Trophoblast cell (in vitro differentiated cells and primary cell): ENCODE results near the gene NDUFS4.

Experiments used
- DNase-seq, 2 donors: peaks; one replicate each; pipeline ENCODE4 v3.0.0-alpha.2; 2016
- H2AFZ ChIP-seq: 2 replicates; pipeline ENCODE4 v1.6.1; 2013; ENCODE audit warnings: low read length, moderate library complexity, mild to moderate bottlenecking; ENCODE audit not compliant: insufficient read depth, poor library complexity
- H2AK5ac ChIP-seq: 2 replicates; pipeline ENCODE4 v1.6.1; 2013; ENCODE audit warnings: mild to moderate bottlenecking, low read length
- H2BK120ac ChIP-seq: 2 replicates; pipeline ENCODE4 v1.6.1; 2013; ENCODE audit warnings: low read length, mild to moderate bottlenecking, moderate library complexity; ENCODE audit not compliant: insufficient read depth, poor library complexity
- H2BK12ac ChIP-seq: 2 replicates; pipeline ENCODE4 v1.6.1; 2013; ENCODE audit warnings: mild to moderate bottlenecking, low read length, moderate library complexity
- H2BK5ac ChIP-seq: 2 replicates; pipeline ENCODE4 v1.6.1; 2013; ENCODE audit warnings: low read length, low read depth, moderate library complexity, mild to moderate bottlenecking; ENCODE audit not compliant: poor library complexity
- H3K14ac ChIP-seq: 2 replicates; pipeline ENCODE4 v1.6.1; 2013; ENCODE audit warnings: mild to moderate bottlenecking, low read length
- H3K18ac ChIP-seq: 2 replicates; pipeline ENCODE4 v1.6.1; 2013; ENCODE audit warnings: mild to moderate bottlenecking, low read length
- H3K23ac ChIP-seq: 2 replicates; pipeline ENCODE4 v1.6.1; 2013; ENCODE audit warnings: low read length
- H3K27ac ChIP-seq: 2 replicates; pipeline ENCODE4 v1.5.1; 2013; ENCODE audit warnings: low read depth, mild to moderate bottlenecking, inconsistent platforms, low read length, moderate library complexity
- H3K27me3 ChIP-seq: 2 replicates; pipeline ENCODE4 v1.6.1; 2013; ENCODE audit warnings: inconsistent platforms, mild to moderate bottlenecking, low read length, moderate library complexity; ENCODE audit not compliant: insufficient read depth
- H3K36me3 ChIP-seq, 2 experiments: 1 replicate in 1 of 2; 2 replicates in 1 of 2; pipeline ENCODE4 v1.6.1; 2013; ENCODE audit warnings: low read length in 2 of 2, mild to moderate bottlenecking in 2 of 2, moderate library complexity in 1 of 2; ENCODE audit not compliant: insufficient read depth in 2 of 2, control insufficient read depth in 1 of 2
- H3K4ac ChIP-seq: 2 replicates; pipeline ENCODE4 v1.6.1; 2013; ENCODE audit warnings: low read depth, mild to moderate bottlenecking, low read length, moderate library complexity
- H3K4me1 ChIP-seq, 2 experiments: 1 replicate in 1 of 2; 2 replicates in 1 of 2; pipeline ENCODE4 v1.6.1; 2013; ENCODE audit warnings: low read length in 2 of 2, mild to moderate bottlenecking in 2 of 2, moderate library complexity in 1 of 2; ENCODE audit not compliant: insufficient read depth in 2 of 2, control insufficient read depth in 1 of 2
- H3K4me2 ChIP-seq: 2 replicates; pipeline ENCODE4 v1.6.1; 2013; ENCODE audit warnings: inconsistent platforms, mild to moderate bottlenecking, low read length, moderate library complexity
- H3K4me3 ChIP-seq: 2 replicates; pipeline ENCODE4 v1.5.1; 2013; ENCODE audit warnings: mild to moderate bottlenecking, low read depth, low read length, inconsistent platforms
- H3K79me1 ChIP-seq: one replicate; pipeline ENCODE4 v1.6.1; 2013; ENCODE audit warnings: low read length
- H3K79me2 ChIP-seq: 2 replicates; pipeline ENCODE4 v1.6.1; 2013; ENCODE audit warnings: low read length, mild to moderate bottlenecking; ENCODE audit not compliant: control insufficient read depth, insufficient read depth, poor library complexity
- H3K9ac ChIP-seq: 2 replicates; pipeline ENCODE4 v1.6.1; 2013; ENCODE audit warnings: mild to moderate bottlenecking, low read length
- H3K9me3 ChIP-seq: 2 replicates; pipeline ENCODE4 v1.6.1; 2013; ENCODE audit warnings: low read depth, mild to moderate bottlenecking, control low read depth, inconsistent platforms, low read length; ENCODE audit not compliant: insufficient read depth
- H4K12ac ChIP-seq: 2 replicates; pipeline ENCODE4 v1.6.1; 2013; ENCODE audit warnings: low read depth, mild to moderate bottlenecking, low read length, moderate library complexity
- H4K8ac ChIP-seq: 2 replicates; pipeline ENCODE4 v1.6.1; 2013; ENCODE audit warnings: low read depth, mild to moderate bottlenecking, low read length, moderate library complexity
- H4K91ac ChIP-seq: one replicate; pipeline ENCODE4 v1.6.1; 2013; ENCODE audit warnings: low read depth, mild to moderate bottlenecking, low read length, moderate library complexity
- WGBS: extraction: QIAGEN DNeasy Blood & Tissue Kit; methylation state at CpG from one replicate; pipeline ENCODE4 v1.1.7; 2013; ENCODE audit warnings: missing lambda C conversion rate; ENCODE audit not compliant: insufficient read length, insufficient coverage; ENCODE audit errors: extremely low coverage; 5-methylcytosine and 5-hydroxymethylcytosine counted together

NDUFS4 gene

DNA sequence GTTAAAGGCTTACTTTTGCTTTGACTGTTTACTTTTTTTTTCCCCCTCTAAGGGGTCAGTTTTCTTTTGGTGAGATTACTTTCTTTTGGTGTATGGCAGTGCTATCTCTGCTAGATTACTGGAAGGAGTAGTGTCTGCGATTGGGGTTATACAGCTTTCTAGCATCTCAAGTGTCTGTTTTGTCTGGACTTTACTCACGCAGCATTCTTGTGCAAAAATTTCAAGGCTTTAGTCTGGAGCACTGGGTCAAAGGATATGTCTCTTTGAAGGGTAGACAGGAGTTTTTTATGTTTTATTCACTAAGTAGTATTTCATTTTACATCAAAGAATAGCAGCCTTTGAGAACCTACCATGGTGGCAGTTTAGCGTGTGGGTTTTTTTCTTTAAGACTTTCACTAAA is 52.6 kb downstream of the NDUFS4 start:
- WGBS: no CpG with 5 or more reads among the region's 3 CpGs
- Histone ChIP-seq H3K27me3 (no peaks in the 10 kb centered on the region), H3K14ac (no peak overlapping the region)

GRCh38 chr5:53613536-53613935 is 53.1 kb downstream of the NDUFS4 start:
- no peaks in the 10 kb centered on the region for H3K27me3 ChIP-seq
- no peak overlapping the region for H2BK120ac ChIP-seq
- H4K12ac ChIP-seq: no peak overlapping the region
- no peak overlapping the region for H3K4me2 ChIP-seq
- no peak overlapping the region for H4K8ac ChIP-seq
- H3K36me3 ChIP-seq: no peaks in the 10 kb centered on the region
- H3K4me3 ChIP-seq: no peak overlapping the region
- H3K23ac ChIP-seq: no peak overlapping the region
- H2AK5ac ChIP-seq: no peak overlapping the region
- H3K9me3 ChIP-seq: no peaks in the 10 kb centered on the region
- no peaks in the 10 kb centered on the region for H3K79me2 ChIP-seq
- no peak overlapping the region for H3K4ac ChIP-seq
- H3K79me1 ChIP-seq: no peaks in the 10 kb centered on the region
- no peak for DNase-seq
- no peak overlapping the region for H2BK12ac ChIP-seq
- no peak overlapping the region for H3K18ac ChIP-seq
- H4K91ac ChIP-seq: no peak overlapping the region
- no peaks in the 10 kb centered on the region for H3K4me1 ChIP-seq
- H3K14ac ChIP-seq: no peak overlapping the region
- H3K27ac ChIP-seq: no peak overlapping the region
- H2AFZ ChIP-seq: no peak overlapping the region
- no peak overlapping the region for H3K9ac ChIP-seq
- H2BK5ac ChIP-seq: no peak overlapping the region

More for the DNA sequence above, 52.6 kb downstream of the NDUFS4 start:
- Histone ChIP-seq H3K18ac (no peak overlapping the region), H3K36me3 (no peaks in the 10 kb centered on the region), H3K9ac (no peak overlapping the region), H3K4ac (no peak overlapping the region), H4K91ac (no peak overlapping the region), H4K12ac (no peak overlapping the region), H3K4me2 (no peak overlapping the region), H3K79me2 (no peaks in the 10 kb centered on the region), H2BK12ac (no peak overlapping the region), H3K27ac (no peak overlapping the region), H3K79me1 (no peaks in the 10 kb centered on the region), H2BK5ac (no peak overlapping the region), H4K8ac (no peak overlapping the region), H2BK120ac (no peak overlapping the region), H3K4me1 (no peaks in the 10 kb centered on the region), H3K9me3 (no peaks in the 10 kb centered on the region), H3K4me3 (no peak overlapping the region), H2AFZ (no peak overlapping the region), H3K23ac (no peak overlapping the region), H2AK5ac (no peak overlapping the region)
- DNase-seq: no peak

DNA sequence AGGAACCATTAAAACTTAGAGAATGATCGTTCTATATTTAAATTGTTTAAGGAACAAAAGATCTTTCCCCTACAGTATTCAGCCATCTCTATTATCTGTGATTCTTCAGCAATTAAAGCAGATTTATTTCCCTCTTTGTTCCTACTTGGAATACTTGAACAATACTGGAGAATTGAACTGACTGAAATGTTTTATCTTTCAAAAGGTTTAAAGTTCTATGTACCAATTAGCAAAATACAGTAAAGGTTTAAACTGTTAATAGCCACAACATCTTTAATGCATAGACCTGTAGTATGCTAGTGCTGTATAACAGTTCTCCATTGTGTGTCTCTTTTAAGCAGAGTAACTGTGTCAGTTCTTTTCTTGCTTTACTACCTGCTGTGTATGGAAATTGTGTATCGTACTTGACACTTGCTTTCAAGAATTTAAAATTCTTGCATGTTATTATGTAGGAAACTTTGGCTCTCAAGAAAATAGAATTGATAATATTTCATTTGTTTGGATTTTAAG is 54.0 kb downstream of the NDUFS4 start:
- no peak overlapping the region for H3K14ac ChIP-seq
- no peak overlapping the region for H4K8ac ChIP-seq
- H3K4me1 ChIP-seq: no peaks in the 10 kb centered on the region
- no peak overlapping the region for H2BK5ac ChIP-seq
- H3K4ac ChIP-seq: no peak overlapping the region
- H3K4me3 ChIP-seq: no peak overlapping the region
- no peak overlapping the region for H4K91ac ChIP-seq
- H3K36me3 ChIP-seq: no peaks in the 10 kb centered on the region
- no peak overlapping the region for H4K12ac ChIP-seq
- no peaks in the 10 kb centered on the region for H3K9me3 ChIP-seq
- H2AFZ ChIP-seq: no peak overlapping the region
- no peaks in the 10 kb centered on the region for H3K79me1 ChIP-seq
- no peak overlapping the region for H3K4me2 ChIP-seq
- H3K18ac ChIP-seq: no peak overlapping the region
- H3K9ac ChIP-seq: no peak overlapping the region
- no CpG with 5 or more reads among the region's 2 CpGs for whole genome bisulfite sequencing
- H2BK120ac ChIP-seq: no peak overlapping the region
- H2BK12ac ChIP-seq: no peak overlapping the region
- H3K23ac ChIP-seq: no peak overlapping the region
- no peaks in the 10 kb centered on the region for H3K27me3 ChIP-seq
- H3K27ac ChIP-seq: no peak overlapping the region
- H2AK5ac ChIP-seq: no peak overlapping the region
- DNase-seq: no peak
- no peaks in the 10 kb centered on the region for H3K79me2 ChIP-seq

- H4K8ac ChIP-seq: no peak overlapping the region
- H2BK5ac ChIP-seq: no peak overlapping the region
Observed at GRCh38 chr5:53616939-53617549, 56.6 kb downstream of the NDUFS4 start.

More at GRCh38 chr5:53616939-53617549, 56.6 kb downstream of the NDUFS4 start:
- H3K4me2 ChIP-seq: no peak overlapping the region
- no peaks in the 10 kb centered on the region for H3K36me3 ChIP-seq
- H3K14ac ChIP-seq: no peak overlapping the region
- H3K4ac ChIP-seq: no peak overlapping the region
- no peak for DNase-seq
- no peak overlapping the region for H4K12ac ChIP-seq
- no peaks in the 10 kb centered on the region for H3K79me1 ChIP-seq
- no peaks in the 10 kb centered on the region for H3K9me3 ChIP-seq
- no peak overlapping the region for H2AFZ ChIP-seq
- H4K91ac ChIP-seq: no peak overlapping the region
- no peak overlapping the region for H3K4me3 ChIP-seq
- H3K23ac ChIP-seq: no peak overlapping the region
- H3K4me1 ChIP-seq: no peaks in the 10 kb centered on the region
- no peaks in the 10 kb centered on the region for H3K79me2 ChIP-seq
- no peak overlapping the region for H3K18ac ChIP-seq
- no peak overlapping the region for H2BK12ac ChIP-seq
- H3K27me3 ChIP-seq: no peaks in the 10 kb centered on the region
- no peak overlapping the region for H2AK5ac ChIP-seq
- 100% methylated on average over 2 of the region's 3 CpGs for WGBS
- H3K9ac ChIP-seq: no peak overlapping the region
- H2BK120ac ChIP-seq: no peak overlapping the region
- H3K27ac ChIP-seq: no peak overlapping the region
